GM18505 (cell line): ENCODE results near the gene GUCY2C.

Experiments
- ATAC-seq: cut with Tn5 transposase; IDR thresholded peaks from one replicate; pipeline ENCODE4 v1.9.1; 2021; ENCODE audit not compliant: unreplicated experiment
- POLR2A ChIP-seq: IDR thresholded peaks from 4 replicates; pipeline ENCODE4 v1.6.1; 2011; ENCODE audit warnings: borderline replicate concordance; ENCODE audit not compliant: insufficient read depth, insufficient read length; ENCODE audit errors: extremely low read depth

The GUCY2C gene

DNA sequence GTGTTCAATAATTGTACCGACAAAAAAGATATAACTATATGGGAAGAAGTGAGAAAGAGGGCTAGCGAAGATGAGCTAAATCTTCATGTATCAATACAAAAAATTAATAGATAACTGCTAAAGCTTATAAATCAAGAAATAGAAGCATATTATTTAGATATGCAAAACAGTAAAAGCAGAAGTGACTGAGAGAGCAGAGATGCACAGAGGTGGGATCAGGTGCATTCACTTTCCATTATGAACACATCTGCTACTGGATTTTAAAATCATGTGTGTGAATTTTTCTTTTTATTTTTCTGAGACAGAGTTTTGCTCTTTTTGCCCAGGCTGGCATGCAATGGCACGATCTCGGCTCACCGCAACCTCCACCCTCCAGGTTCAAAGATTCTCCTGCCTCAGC, 33.4 kb downstream of the GUCY2C start:
- no peak for TF ChIP-seq POLR2A
- no peak for ATAC-seq

DNA sequence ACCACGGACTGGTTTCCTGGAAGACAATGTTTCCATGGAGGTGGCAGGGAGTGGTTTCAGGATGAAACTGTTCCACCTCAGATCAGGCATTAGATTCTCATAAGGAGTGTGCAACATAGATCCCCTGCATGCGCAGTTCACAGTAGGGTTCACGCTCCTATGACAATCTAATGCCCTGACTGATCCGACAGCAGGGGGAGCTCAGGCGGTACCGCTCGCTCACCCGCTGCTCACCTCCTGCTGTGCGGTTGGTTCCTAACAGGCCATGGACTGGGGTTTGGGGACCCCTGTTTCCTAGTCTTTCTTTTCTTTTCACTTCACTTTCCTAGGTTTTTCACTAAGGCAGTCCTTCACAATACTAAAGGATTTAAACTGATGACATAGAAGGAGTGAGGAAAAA, 39.6 kb downstream of the GUCY2C start:
- no peak for ATAC-seq
- no peak for TF ChIP-seq POLR2A

DNA sequence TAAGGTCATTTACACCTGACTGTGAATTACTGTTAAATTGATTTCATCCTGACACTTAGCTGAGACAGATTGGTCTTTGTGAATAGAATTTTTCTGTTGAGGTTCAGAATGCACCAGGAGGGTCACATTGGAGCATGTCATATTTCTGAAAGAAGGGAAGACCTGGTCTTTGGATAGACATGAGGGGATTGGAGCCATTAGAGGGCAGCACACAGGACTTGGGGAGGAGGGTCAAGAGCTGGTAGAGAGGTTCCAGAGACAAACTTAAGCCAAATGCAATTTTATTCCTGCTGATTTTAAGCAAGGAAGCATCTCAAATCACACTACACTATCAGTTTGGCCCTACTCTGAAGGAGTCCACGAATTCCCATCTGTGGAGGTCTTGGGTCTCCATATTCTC, 41.1 kb downstream of the GUCY2C start:
- ATAC-seq, result no peak
- TF ChIP-seq POLR2A, result no peak

DNA sequence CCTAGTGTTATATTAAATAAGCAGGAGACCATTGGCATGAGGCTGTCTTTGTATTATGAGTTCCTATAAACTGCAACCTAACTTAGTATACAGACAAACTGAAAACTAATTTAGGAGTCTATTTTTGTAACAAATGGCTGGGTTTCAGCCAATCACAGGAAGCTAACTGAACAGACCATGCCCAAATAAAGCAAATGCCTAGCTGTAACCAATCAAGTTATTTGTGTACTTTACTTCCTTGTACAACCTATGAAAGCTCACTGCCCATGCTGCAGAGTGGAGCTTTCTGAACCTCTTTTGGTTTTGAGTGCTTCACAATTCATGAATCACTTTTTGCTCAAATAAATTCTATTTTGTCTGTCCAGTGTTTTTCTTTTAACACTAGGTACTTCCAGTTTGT, 41.6 kb downstream of the GUCY2C start:
- ATAC-seq, result no peak
- no peak for TF ChIP-seq POLR2A

DNA sequence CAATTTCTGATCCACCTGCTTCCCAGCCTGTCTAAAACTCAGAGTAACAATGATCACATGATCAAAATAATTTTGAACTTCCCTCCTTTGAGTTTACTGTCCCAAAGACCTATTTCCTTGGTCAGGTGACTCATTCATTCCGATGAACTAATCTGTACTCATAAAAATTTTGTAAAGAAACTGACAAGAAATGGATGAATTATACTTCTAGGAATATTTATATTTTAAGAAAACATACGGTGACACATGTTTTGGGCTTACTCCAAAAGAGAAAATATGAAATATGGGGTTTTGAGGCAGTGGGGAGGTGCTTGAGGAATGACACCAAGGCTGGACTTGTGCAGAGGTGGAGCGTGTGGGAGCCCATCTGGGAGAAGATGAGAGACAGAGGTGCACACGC, 42.0 kb downstream of the GUCY2C start:
- no peak for ATAC-seq
- TF ChIP-seq POLR2A, result no peak

DNA sequence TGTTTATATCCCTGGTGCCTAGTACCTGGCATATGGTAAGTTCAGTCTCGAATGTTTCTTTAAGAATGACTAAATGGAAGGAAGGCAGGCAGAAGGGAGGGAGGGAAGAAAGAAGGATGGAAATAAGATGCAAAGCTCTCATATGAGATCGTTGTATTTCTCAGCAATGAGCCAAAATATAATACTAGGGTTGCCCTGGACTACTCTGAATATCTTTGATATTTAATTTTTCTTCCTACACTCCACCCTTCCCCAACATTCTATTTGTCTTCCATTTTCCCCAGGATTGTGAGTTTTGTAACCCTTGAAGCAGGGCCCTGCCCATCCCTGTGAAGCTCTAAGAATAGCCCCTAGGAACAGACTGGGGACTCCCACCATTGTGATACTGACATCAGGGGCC, 43.9 kb downstream of the GUCY2C start:
- TF ChIP-seq POLR2A, result no peak
- ATAC-seq, result no peak

DNA sequence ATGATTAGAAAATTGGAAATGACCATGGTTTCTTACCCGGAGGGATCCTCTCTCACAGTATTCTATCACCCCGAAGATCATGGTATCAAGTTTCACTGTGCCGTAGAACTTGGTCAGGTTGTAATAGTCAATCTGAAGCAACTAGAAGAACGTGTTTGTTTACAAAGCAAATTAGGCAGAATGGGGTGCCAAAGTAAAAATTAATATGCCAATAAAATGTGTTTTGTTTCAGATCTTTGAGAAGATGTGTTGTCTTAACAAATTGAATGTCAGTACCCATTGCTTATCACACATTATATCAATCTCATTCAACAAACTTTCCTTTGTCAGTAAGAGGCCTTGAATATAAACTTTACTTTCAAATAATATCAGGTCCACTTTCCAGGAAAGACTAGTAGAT, 45.0 kb downstream of the GUCY2C start:
- no peak for TF ChIP-seq POLR2A
- ATAC-seq, result no peak

DNA sequence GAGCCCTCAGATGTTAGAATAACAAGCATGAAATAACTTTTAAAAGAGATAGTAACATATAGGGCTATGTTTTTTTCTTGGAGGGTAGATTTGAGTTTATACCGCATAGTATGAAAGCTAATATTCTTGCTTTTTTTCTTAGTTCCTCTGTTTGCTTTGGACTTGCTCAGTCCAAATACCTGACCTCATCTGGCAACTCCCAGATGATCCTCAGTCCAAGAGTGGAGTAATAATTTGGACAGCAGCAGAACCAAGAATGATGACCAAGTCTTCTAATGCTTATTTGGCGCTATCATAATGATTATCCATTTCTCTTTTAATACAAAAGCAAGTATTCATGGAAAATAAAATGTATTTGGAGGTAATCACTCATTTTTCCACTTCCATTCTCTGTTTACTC, 45.6 kb downstream of the GUCY2C start:
- TF ChIP-seq POLR2A, result no peak
- no peak for ATAC-seq

DNA sequence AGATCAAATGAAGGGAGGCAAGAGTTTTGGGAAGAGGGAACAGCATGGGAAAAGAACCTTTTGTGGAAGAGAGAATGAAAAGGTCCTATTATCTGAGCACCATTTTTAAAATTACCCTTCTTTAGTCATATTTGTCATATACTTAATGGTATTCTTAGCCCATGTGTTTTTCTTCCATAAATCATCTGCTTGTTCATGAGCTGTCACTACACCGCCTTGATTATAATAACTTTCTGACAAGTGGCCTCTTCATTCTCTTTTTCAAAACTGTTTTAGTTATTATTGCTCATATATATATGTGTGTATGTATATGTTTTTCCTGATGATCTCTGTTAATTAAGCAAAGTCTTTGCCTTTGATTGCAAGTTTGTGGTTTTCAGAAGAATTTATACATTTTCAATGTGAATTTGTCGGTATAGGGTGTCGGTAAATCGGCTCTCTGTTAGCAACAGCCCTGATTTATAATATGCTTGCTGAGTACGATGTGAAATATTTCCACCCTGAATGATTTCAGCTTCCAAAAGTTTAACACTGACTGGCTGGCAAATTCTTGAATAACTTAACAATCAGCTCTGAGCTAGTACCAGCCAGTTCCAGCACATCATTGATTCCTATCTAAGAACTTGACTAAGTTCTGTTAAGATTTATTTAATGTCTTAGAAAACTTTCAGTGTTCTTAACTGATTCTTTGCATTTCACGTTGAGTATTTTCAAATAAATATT, 49.2 kb downstream of the GUCY2C start:
- no peak for ATAC-seq
- TF ChIP-seq POLR2A, result no peak

DNA sequence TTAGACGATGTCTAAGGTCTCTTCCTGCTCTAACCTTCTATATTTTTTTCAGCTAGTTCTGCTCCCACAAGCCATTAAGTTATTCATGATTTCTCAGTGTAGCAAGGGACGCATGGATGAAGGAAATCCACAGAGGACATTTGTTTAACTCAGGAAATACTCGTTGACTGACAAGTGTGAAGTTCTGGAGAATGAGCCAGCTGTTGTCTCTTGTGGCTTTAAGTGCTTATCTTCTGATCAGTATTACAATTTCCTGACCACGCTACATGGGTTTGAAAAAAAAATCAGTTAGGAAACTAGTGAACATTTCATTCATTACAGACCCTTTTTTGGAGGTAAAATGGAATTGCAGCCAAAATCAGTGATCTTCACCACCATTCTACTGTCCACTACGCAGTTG, 53.1 kb downstream of the GUCY2C start:
- ATAC-seq, result no peak
- TF ChIP-seq POLR2A, result no peak

DNA sequence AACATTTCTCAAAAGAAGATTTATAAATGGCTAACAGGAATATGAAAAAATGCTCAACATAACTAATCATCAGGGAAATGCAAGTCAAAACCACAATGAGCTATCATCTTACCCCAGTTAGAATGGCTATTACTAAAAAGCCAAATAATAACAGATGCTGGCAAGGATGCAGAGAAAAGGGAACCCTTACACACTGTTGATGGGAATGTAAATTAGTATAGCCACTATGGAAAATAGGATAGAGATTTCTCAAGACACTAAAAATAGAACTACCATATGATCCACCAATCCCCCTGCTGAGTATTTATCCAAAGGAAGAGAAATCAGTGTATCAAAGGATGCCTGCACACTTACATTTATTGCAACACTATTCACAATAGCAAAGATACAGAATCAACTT, 58.3 kb downstream of the GUCY2C start:
- ATAC-seq, result no peak
- no peak for TF ChIP-seq POLR2A

DNA sequence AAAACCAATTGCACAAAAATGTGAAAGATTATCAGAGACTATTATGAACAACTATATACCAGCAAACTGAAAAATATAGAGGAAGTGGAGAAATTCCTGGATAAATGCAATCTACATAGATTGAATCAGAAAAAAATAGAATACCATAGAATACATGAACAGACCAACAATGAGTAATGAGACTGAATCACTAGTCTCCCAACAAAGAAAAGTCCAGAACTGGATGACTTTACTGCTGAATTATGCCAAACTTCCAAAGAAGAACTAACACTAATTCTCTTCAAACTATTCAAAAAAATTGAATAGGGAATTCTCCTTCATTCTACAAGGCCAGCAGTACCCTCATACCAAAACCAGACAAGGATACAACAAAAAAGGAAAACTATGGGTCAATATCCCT, 60.6 kb downstream of the GUCY2C start:
- ATAC-seq, result no peak
- TF ChIP-seq POLR2A, result no peak

DNA sequence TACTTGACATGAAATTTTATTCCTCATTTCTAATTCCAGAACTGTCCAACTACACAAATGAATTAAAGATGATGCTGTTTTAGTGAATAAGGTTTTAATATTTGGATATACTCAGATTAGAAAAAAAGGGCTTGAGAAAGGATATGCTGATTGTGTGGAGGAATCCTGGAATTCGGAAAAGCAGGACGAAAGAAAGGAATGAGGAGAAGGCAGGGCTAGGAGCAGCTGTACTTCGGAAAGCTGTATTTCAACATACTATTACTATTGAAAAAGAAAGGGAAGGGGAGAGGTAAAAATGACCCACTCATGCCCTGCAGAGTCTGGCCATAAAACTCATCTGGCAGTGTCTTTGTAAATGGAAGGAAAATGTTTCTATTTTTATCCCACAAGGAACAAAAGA, 65.6 kb downstream of the GUCY2C start:
- ATAC-seq, result no peak
- no peak for TF ChIP-seq POLR2A

DNA sequence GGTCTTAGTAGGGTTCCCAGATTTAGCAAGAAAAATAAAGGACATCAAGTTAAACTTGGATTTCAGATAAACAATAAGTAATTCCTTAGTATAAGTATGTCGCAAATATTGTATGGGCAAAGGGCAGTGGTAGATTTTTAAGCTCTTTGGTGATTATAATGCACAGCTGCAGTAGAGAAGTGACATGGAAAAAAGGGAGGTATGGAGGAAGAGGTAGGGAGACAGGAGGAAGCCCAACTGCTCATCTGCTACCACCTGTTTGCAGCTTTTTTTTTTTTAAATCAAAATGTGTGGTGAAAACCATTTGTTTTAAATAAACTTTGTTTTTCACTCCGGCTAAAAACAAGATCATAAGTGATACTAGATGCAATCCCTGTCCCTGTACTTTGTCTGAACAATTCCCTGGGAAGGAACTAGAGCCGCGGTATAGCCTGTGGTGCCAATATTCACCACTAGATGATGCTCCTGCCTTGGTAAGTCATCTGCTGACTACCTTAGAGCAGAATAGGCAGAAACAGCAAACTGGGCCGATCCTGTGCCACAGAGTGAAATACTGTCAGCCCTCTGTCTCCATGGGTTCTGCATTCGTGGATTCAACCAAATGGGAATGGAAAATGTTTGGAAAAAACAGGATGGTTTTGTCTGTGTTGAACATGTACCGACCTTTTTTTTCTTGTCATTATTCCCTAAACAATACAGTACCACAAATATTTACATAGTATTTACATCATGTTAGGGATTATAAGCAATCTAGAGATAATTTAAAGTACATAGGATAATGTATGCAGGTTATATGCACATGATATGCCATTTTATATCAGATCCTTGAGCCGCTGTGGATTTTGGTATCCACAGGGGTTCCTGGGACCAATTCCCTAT, 66.3 kb downstream of the GUCY2C start:
- ATAC-seq, result peak; percentile 88
- no peak for TF ChIP-seq POLR2A
